Measurements from ENCODE around the gene SLC9B2. TPM values are rescaled to one million over a fixed set of nuclear protein-coding genes. Genes with fewer than 3 reads are reported as not detected.

Gene SLC9B2
- total and polyA plus RNA-seq, 7 experiments from 2014 or later: 12.7 to 26.3 (median 17.1) TPM

DNA sequence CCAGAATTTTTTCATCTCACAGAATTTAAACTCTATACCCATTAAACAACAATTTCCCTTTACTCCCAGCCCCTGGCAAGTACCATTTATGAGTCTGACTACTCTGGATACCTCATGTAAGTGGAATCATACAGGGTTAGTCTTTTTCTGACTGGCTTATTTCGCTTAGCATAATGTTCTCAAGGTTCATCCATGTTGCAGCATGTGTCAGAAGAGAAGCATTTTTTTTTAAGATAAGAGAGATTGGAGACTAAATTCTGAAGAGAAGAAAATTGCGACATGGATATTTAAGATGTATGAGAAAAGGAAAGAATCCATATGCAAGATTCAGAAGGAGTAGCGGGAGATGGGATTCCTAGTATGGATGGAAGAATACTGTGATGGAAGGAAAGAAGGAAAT lies 45.8 kb downstream of the SLC9B2 start:
- POLR2A ChIA-PET: no interaction called here
- Histone ChIP-seq H3K4me3 (ENCODE audit: low read length) (no peak overlapping the region), H3K27me3 (ENCODE audit: control insufficient read depth in 2 of 2, insufficient read depth in 2 of 2, low read length in 2 of 2) (no peaks in the 10 kb centered on the region), H3K9me3 (ENCODE audit: control insufficient read depth in 2 of 3, low read length in 3 of 3) (no peaks in the 10 kb centered on the region), H3K27ac (ENCODE audit: low read depth, low read length) (no peak overlapping the region), H3K36me3 (ENCODE audit: control insufficient read depth in 2 of 3, insufficient read depth in 3 of 3, low read length in 3 of 3) (no peaks in the 10 kb centered on the region), H3K4me1 (ENCODE audit: control insufficient read depth in 2 of 2, insufficient read depth in 2 of 2, low read length in 2 of 2) (no peaks in the 10 kb centered on the region)
- Mint-ChIP-seq H3K4me3 (no peak overlapping the region), H3K4me1 (peaks cover 0 to 22% (median 0%) of the 10 kb centered on the region in 7 donors), H3K36me3 (peaks cover 4 to 26% (median 19%) of the 10 kb centered on the region in 5 donors), H3K9me3 (peaks cover 0 to 6% (median 0%) of the 10 kb centered on the region in 11 donors), H3K27ac (no peak overlapping the region), H3K27me3 (no peaks in the 10 kb centered on the region)
- CTCF ChIA-PET: no interaction called here
- ATAC-seq (no peak), DNase-seq (no peak)
- intact Hi-C loops (cut with micrococcal nuclease): no loop called here

DNA sequence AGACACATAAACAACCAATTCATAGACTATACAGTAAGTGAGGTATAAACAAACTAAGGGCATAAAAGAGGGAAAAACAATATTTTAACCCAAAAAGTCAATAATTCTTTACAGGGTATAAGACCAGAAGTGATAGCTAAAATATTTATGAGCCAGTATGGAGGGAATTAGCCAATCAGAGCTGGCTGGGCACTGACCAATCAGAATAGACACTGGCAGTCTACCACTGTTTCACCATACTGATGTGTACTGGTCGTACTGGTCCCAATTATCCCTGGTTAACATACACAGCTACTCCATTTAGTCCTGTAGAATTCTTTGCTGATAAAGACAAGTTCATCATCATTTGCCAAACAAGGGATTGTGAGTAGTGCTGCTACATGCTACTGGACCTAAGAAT lies 47.3 kb downstream of the SLC9B2 start:
- Histone ChIP-seq H3K27ac (ENCODE audit: low read depth, low read length) (no peak overlapping the region), H3K4me1 (ENCODE audit: control insufficient read depth in 2 of 2, insufficient read depth in 2 of 2, low read length in 2 of 2) (no peaks in the 10 kb centered on the region), H3K4me3 (ENCODE audit: low read length) (no peak overlapping the region), H3K36me3 (ENCODE audit: control insufficient read depth in 2 of 3, insufficient read depth in 3 of 3, low read length in 3 of 3) (no peaks in the 10 kb centered on the region), H3K27me3 (ENCODE audit: control insufficient read depth in 2 of 2, insufficient read depth in 2 of 2, low read length in 2 of 2) (no peaks in the 10 kb centered on the region), H3K9me3 (ENCODE audit: control insufficient read depth in 2 of 3, low read length in 3 of 3) (no peaks in the 10 kb centered on the region)
- intact Hi-C loops (cut with micrococcal nuclease): no loop called here
- DNase-seq (no peak), ATAC-seq (no peak)
- Mint-ChIP-seq H3K27ac (no peak overlapping the region), H3K4me3 (no peak overlapping the region), H3K4me1 (peaks cover 0 to 20% (median 0%) of the 10 kb centered on the region in 7 donors), H3K27me3 (no peaks in the 10 kb centered on the region), H3K36me3 (peaks cover 0 to 15% (median 13%) of the 10 kb centered on the region in 5 donors), H3K9me3 (no peaks in the 10 kb centered on the region)
- ChIA-PET POLR2A (interaction anchor here (0.9 kb wide), 1 partner anchor 9 kb away, joined by 3 read pairs; no protein-coding TSS in a partner anchor), CTCF (interaction anchor here (0.6 to 1.4 kb wide), 3 partner anchors 9 to 269 kb away, joined by 3 read pairs; partner anchors contain the start of genes MANBA and SLC9B1)

GRCh38 chr4:103026868-103027267 lies 49.7 kb downstream of the SLC9B2 start:
- Histone ChIP-seq H3K27me3 (ENCODE audit: control insufficient read depth in 2 of 2, insufficient read depth in 2 of 2, low read length in 2 of 2) (no peaks in the 10 kb centered on the region), H3K36me3 (ENCODE audit: control insufficient read depth in 2 of 3, insufficient read depth in 3 of 3, low read length in 3 of 3) (no peaks in the 10 kb centered on the region), H3K27ac (ENCODE audit: low read depth, low read length) (no peak overlapping the region), H3K4me3 (ENCODE audit: low read length) (no peak overlapping the region), H3K9me3 (ENCODE audit: control insufficient read depth in 2 of 3, low read length in 3 of 3) (no peaks in the 10 kb centered on the region), H3K4me1 (ENCODE audit: control insufficient read depth in 2 of 2, insufficient read depth in 2 of 2, low read length in 2 of 2) (no peaks in the 10 kb centered on the region)
- peaks cover 0 to 15% (median 13%) of the 10 kb centered on the region in 5 donors for H3K36me3 Mint-ChIP-seq
- intact Hi-C loops (cut with micrococcal nuclease): no loop called here
- ChIA-PET POLR2A (no interaction called here), CTCF (no interaction called here)
- H3K4me3 Mint-ChIP-seq: no peak overlapping the region
- H3K27me3 Mint-ChIP-seq: no peaks in the 10 kb centered on the region
- H3K4me1 Mint-ChIP-seq: peaks cover 0 to 3% (median 0%) of the 10 kb centered on the region in 7 donors
- no peak for DNase-seq
- H3K9me3 Mint-ChIP-seq: no peaks in the 10 kb centered on the region
- no peak for ATAC-seq
- H3K27ac Mint-ChIP-seq: no peak overlapping the region

GRCh38 chr4:103024996-103025395 lies 51.6 kb downstream of the SLC9B2 start:
- H3K9me3 ChIP-seq (ENCODE audit: control insufficient read depth in 2 of 3, low read length in 3 of 3): no peaks in the 10 kb centered on the region
- no peak overlapping the region for H3K4me3 ChIP-seq (ENCODE audit: low read length)
- H3K9me3 Mint-ChIP-seq: no peaks in the 10 kb centered on the region
- no peaks in the 10 kb centered on the region for H3K36me3 ChIP-seq (ENCODE audit: control insufficient read depth in 2 of 3, insufficient read depth in 3 of 3, low read length in 3 of 3)
- ChIA-PET POLR2A (no interaction called here), CTCF (no interaction called here)
- H3K27me3 ChIP-seq (ENCODE audit: control insufficient read depth in 2 of 2, insufficient read depth in 2 of 2, low read length in 2 of 2): no peaks in the 10 kb centered on the region
- no peak overlapping the region for H3K27ac Mint-ChIP-seq
- H3K36me3 Mint-ChIP-seq: peaks cover 0 to 10% (median 4%) of the 10 kb centered on the region in 5 donors
- H3K4me3 Mint-ChIP-seq: no peak overlapping the region
- H3K27ac ChIP-seq (ENCODE audit: low read depth, low read length): no peak overlapping the region
- H3K4me1 ChIP-seq (ENCODE audit: control insufficient read depth in 2 of 2, insufficient read depth in 2 of 2, low read length in 2 of 2): peaks cover 5 to 6% of the 10 kb centered on the region in 2 donors
- DNase-seq (no peak), ATAC-seq (no peak)
- peaks cover 0 to 10% (median 5%) of the 10 kb centered on the region in 7 donors for H3K4me1 Mint-ChIP-seq
- H3K27me3 Mint-ChIP-seq: no peaks in the 10 kb centered on the region
- intact Hi-C loops (cut with micrococcal nuclease): no loop called here

DNA sequence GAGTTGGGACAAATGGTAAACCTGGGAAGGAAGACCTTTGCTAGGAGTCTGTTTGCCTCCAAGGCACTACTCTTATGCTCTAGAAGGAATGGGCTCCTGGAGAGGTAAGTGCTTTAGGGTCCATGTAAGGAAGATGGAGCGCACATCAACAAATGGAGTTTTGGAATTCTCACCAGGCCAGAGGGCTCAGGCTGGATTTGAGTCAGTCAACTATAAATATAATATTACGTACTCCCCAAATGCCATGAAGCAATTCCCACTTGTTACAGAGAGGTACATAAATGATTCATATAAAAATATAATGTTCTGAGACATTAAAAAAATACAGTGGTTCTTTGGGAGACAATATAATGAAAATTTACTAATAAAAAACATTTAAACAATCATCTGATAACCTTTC lies 55.4 kb downstream of the SLC9B2 start:
- Mint-ChIP-seq H3K4me3 (peak overlapping the region in 2 of 10 donors; percentile 89 to 98), H3K4me1 (peaks cover 0 to 29% (median 20%) of the 10 kb centered on the region in 7 donors), H3K27me3 (no peaks in the 10 kb centered on the region), H3K27ac (peak overlapping the region in 4 of 9 donors; percentile 96 to 99 (median 98)), H3K9me3 (no peaks in the 10 kb centered on the region), H3K36me3 (peaks cover 0 to 8% (median 0%) of the 10 kb centered on the region in 5 donors)
- ATAC-seq (no peak), DNase-seq (no peak)
- Histone ChIP-seq H3K27ac (ENCODE audit: low read depth, low read length) (no peak overlapping the region), H3K4me3 (ENCODE audit: low read length) (no peak overlapping the region), H3K27me3 (ENCODE audit: control insufficient read depth in 2 of 2, insufficient read depth in 2 of 2, low read length in 2 of 2) (no peaks in the 10 kb centered on the region), H3K4me1 (ENCODE audit: control insufficient read depth in 2 of 2, insufficient read depth in 2 of 2, low read length in 2 of 2) (peaks cover 13 to 14% of the 10 kb centered on the region in 2 donors), H3K9me3 (ENCODE audit: control insufficient read depth in 2 of 3, low read length in 3 of 3) (no peaks in the 10 kb centered on the region), H3K36me3 (ENCODE audit: control insufficient read depth in 2 of 3, insufficient read depth in 3 of 3, low read length in 3 of 3) (no peaks in the 10 kb centered on the region)
- POLR2A ChIA-PET: interaction anchor here (1.3 kb wide), 1 partner anchor 193 kb away, joined by 4 read pairs; the partner anchor contains the start of gene UBE2D3
- intact Hi-C loops (cut with micrococcal nuclease): no loop called here
- CTCF ChIA-PET: interaction anchor here (2.3 kb wide), 1 partner anchor 12 kb away, joined by 7 read pairs; no protein-coding TSS in a partner anchor

- no peaks in the 10 kb centered on the region for H3K9me3 Mint-ChIP-seq
- no peaks in the 10 kb centered on the region for H3K9me3 ChIP-seq (ENCODE audit: control insufficient read depth in 2 of 3, low read length in 3 of 3)
- intact Hi-C loops (cut with micrococcal nuclease): loop anchor here (1.0 to 10.0 kb wide), 17 partner anchors 57 to 1672 kb away; partner anchors contain the start of genes BDH2 (in 2 of the 2), CENPE (in 2 of the 2), NFKB1 (in 2 of the 2) and SLC39A8 (in 2 of the 2)
- peak within 1 kb of the TSS; percentile 48 for H3K4me3 ChIP-seq (ENCODE audit: low read length)
- peak; percentile 98 for ATAC-seq
- no peaks in the 10 kb centered on the region for H3K27me3 ChIP-seq (ENCODE audit: control insufficient read depth in 2 of 2, insufficient read depth in 2 of 2, low read length in 2 of 2)
- peaks cover 13 to 14% of the 10 kb centered on the region in 2 donors for H3K4me1 ChIP-seq (ENCODE audit: control insufficient read depth in 2 of 2, insufficient read depth in 2 of 2, low read length in 2 of 2)
- no peaks in the 10 kb centered on the region for H3K27me3 Mint-ChIP-seq
- peak; percentile 87 to 95 (median 92) for DNase-seq
- peak within 1 kb of the TSS; percentile 80 for H3K27ac ChIP-seq (ENCODE audit: low read depth, low read length)
- CTCF ChIA-PET: interaction anchor here (0.6 to 2.3 kb wide), 5 partner anchors 10 to 194 kb away, joined by 3 to 7 read pairs (median 3); no protein-coding TSS in a partner anchor
- peak within 1 kb of the TSS; percentile 84 to 98 (median 93) for H3K4me3 Mint-ChIP-seq
- peak within 1 kb of the TSS in 6 of 9 donors; percentile 96 to 99 (median 98) for H3K27ac Mint-ChIP-seq
- H3K36me3 ChIP-seq (ENCODE audit: control insufficient read depth in 2 of 3, insufficient read depth in 3 of 3, low read length in 3 of 3): no peaks in the 10 kb centered on the region
- H3K36me3 Mint-ChIP-seq: peaks cover 0 to 8% (median 0%) of the 10 kb centered on the region in 5 donors
- POLR2A ChIA-PET: interaction anchor here (0.6 to 2.6 kb wide), 19 partner anchors 8 to 675 kb away, joined by 3 to 12 read pairs (median 3); partner anchors contain the start of genes CISD2, SLC39A8, SLC9B2 and UBE2D3
- H3K4me1 Mint-ChIP-seq: peaks cover 0 to 29% (median 20%) of the 10 kb centered on the region in 7 donors
Measured at GRCh38 chr4:103019308-103020124, 57.0 kb downstream of the SLC9B2 start, which contains the start of gene SLC9B1. SLC9B1 (minus strand) TSS chr4:103019705; CDS start chr4:102991711, 27,994 bp downstream.
